H9 (cell line): ENCODE data around the gene MEX3C. TPM values are rescaled to one million over a fixed set of nuclear protein-coding genes. Genes with fewer than 3 reads are reported as not detected.

ENCODE experiments used
- DNase-seq: peaks from one replicate; pipeline ENCODE4 v3.0.0-alpha.2; 2017
- H2AFZ ChIP-seq: one replicate; pipeline ENCODE4 v1.6.1; 2013; ENCODE audit warnings: mild to moderate bottlenecking, low read length, control low read depth, moderate library complexity
- H2AK5ac ChIP-seq: 2 replicates; pipeline ENCODE4 v1.6.1; 2013; ENCODE audit warnings: low read length, control low read depth, mixed read lengths; ENCODE audit not compliant: insufficient read length
- H2BK120ac ChIP-seq: one replicate; pipeline ENCODE4 v1.6.1; 2013; ENCODE audit warnings: low read depth, mild to moderate bottlenecking, low read length, control low read depth, inconsistent platforms; ENCODE audit not compliant: poor library complexity, severe bottlenecking
- H2BK12ac ChIP-seq: 2 replicates; pipeline ENCODE4 v1.6.1; 2013; ENCODE audit warnings: low read length, control low read depth, mixed read lengths, low read depth; ENCODE audit not compliant: insufficient read length
- H2BK15ac ChIP-seq: 2 replicates; pipeline ENCODE4 v1.6.1; 2013; ENCODE audit warnings: low read depth, low read length, control low read depth
- H2BK20ac ChIP-seq: one replicate; pipeline ENCODE4 v1.6.1; 2013; ENCODE audit warnings: low read depth, mild to moderate bottlenecking, low read length, control low read depth, inconsistent platforms; ENCODE audit not compliant: poor library complexity, severe bottlenecking
- H2BK5ac ChIP-seq: 2 replicates; pipeline ENCODE4 v1.6.1; 2013; ENCODE audit warnings: low read length, control low read depth, mixed read lengths; ENCODE audit not compliant: insufficient read length
- H3K14ac ChIP-seq: 2 replicates; pipeline ENCODE4 v1.6.1; 2013; ENCODE audit warnings: low read length, control low read depth; ENCODE audit not compliant: insufficient read depth
- H3K18ac ChIP-seq: 2 replicates; pipeline ENCODE4 v1.6.1; 2013; ENCODE audit warnings: low read depth, mild to moderate bottlenecking, mixed read lengths, low read length, control low read depth; ENCODE audit not compliant: insufficient read length
- H3K23ac ChIP-seq: 2 replicates; pipeline ENCODE4 v1.6.1; 2013; ENCODE audit warnings: low read length, control low read depth, mixed read lengths, low read depth; ENCODE audit not compliant: insufficient read length
- H3K23me2 ChIP-seq: 2 replicates; pipeline ENCODE4 v1.6.1; 2013; ENCODE audit warnings: low read depth, mild to moderate bottlenecking, mixed read lengths, low read length, control low read depth; ENCODE audit not compliant: insufficient read length, poor library complexity, severe bottlenecking
- H3K27ac ChIP-seq: 2 replicates; pipeline ENCODE4 v1.5.1; 2013; ENCODE audit warnings: low read length, control low read depth, mixed read lengths, low read depth; ENCODE audit not compliant: insufficient read length
- H3K27me3 ChIP-seq: 2 replicates; pipeline ENCODE4 v1.6.1; 2013; ENCODE audit warnings: low read length, control low read depth, inconsistent platforms; ENCODE audit not compliant: insufficient read depth
- H3K4ac ChIP-seq: 2 replicates; pipeline ENCODE4 v1.6.1; 2013; ENCODE audit warnings: low read depth, mild to moderate bottlenecking, control low read depth, inconsistent platforms, low read length, moderate library complexity
- H3K4me1 ChIP-seq: 2 replicates; pipeline ENCODE4 v1.6.1; 2013; ENCODE audit warnings: low read length, control low read depth, inconsistent platforms; ENCODE audit not compliant: insufficient read depth
- H3K4me2 ChIP-seq: 2 replicates; pipeline ENCODE4 v1.6.1; 2013; ENCODE audit warnings: low read length, control low read depth, mixed read lengths; ENCODE audit not compliant: insufficient read length, insufficient read depth
- H3K56ac ChIP-seq: 2 replicates; pipeline ENCODE4 v1.6.1; 2013; ENCODE audit warnings: low read depth, mild to moderate bottlenecking, mixed read lengths, low read length, control low read depth; ENCODE audit not compliant: insufficient read length
- H3K79me1 ChIP-seq: 2 replicates; pipeline ENCODE4 v1.6.1; 2013; ENCODE audit warnings: low read depth, mild to moderate bottlenecking, moderate library complexity, low read length, control low read depth, inconsistent platforms; ENCODE audit not compliant: insufficient read depth, poor library complexity, severe bottlenecking
- H3K79me2 ChIP-seq: 2 replicates; pipeline ENCODE4 v1.6.1; 2013; ENCODE audit warnings: low read length, control low read depth, inconsistent platforms; ENCODE audit not compliant: insufficient read depth
- H3K9ac ChIP-seq: 2 replicates; pipeline ENCODE4 v1.6.1; 2013; ENCODE audit warnings: low read length, control low read depth, mixed read lengths; ENCODE audit not compliant: insufficient read length; ENCODE audit errors: extremely low read depth
- H3K9me3 ChIP-seq: one replicate; pipeline ENCODE4 v1.6.1; 2013; ENCODE audit warnings: low read depth, low read length, inconsistent platforms; ENCODE audit not compliant: control insufficient read depth
- H3T11ph ChIP-seq: one replicate; pipeline ENCODE4 v1.6.1; 2013; ENCODE audit warnings: mild to moderate bottlenecking, low read length, control low read depth, inconsistent platforms
- H4K20me1 ChIP-seq: one replicate; pipeline ENCODE4 v1.6.1; 2013; ENCODE audit not compliant: control insufficient read depth, insufficient read length, insufficient read depth
- H4K5ac ChIP-seq: 2 replicates; pipeline ENCODE4 v1.6.1; 2013; ENCODE audit warnings: low read depth, mild to moderate bottlenecking, mixed read lengths, low read length, control low read depth; ENCODE audit not compliant: insufficient read length
- H4K8ac ChIP-seq: replicated peaks from 2 replicates; pipeline ENCODE4 v1.6.1; 2013; ENCODE audit warnings: low read length, control low read depth, mixed read lengths, low read depth; ENCODE audit not compliant: insufficient read length
- H4K91ac ChIP-seq: 2 replicates; pipeline ENCODE4 v1.6.1; 2013; ENCODE audit warnings: low read depth, mild to moderate bottlenecking, moderate library complexity, mixed read lengths, low read length, control low read depth; ENCODE audit not compliant: insufficient read length
- H3K27ac Mint-ChIP-seq, 3 experiments: 2 replicates in 2 of 3; 3 replicates in 1 of 3; pipeline ENCODE4 v1.8.0; 2020 to 2021; ENCODE audit warnings: mixed read lengths in 3 of 3, mild to moderate bottlenecking in 1 of 3, moderate library complexity in 1 of 3
- H3K27me3 Mint-ChIP-seq: 2 replicates; pipeline ENCODE4 v1.8.0; 2021; ENCODE audit warnings: low read depth, mild to moderate bottlenecking, moderate library complexity, mixed read lengths
- H3K36me3 Mint-ChIP-seq, 3 experiments: 2 replicates in 2 of 3; 3 replicates in 1 of 3; pipeline ENCODE4 v1.8.0; 2020 to 2021; ENCODE audit warnings: low read depth in 3 of 3, mixed read lengths in 3 of 3; ENCODE audit not compliant: insufficient read depth in 1 of 3
- H3K4me1 Mint-ChIP-seq, 2 experiments: 2 replicates each; pipeline ENCODE4 v1.8.0; 2020; ENCODE audit warnings: mixed read lengths in 2 of 2
- H3K4me3 Mint-ChIP-seq, 2 experiments: 2 replicates in 1 of 2; 3 replicates in 1 of 2; pipeline ENCODE4 v1.8.0; 2020 to 2021; ENCODE audit warnings: mild to moderate bottlenecking in 2 of 2, mixed read lengths in 2 of 2, moderate library complexity in 1 of 2
- H3K9me3 Mint-ChIP-seq, 2 experiments: 2 replicates in 1 of 2; 3 replicates in 1 of 2; pipeline ENCODE4 v1.8.0; 2020; ENCODE audit warnings: mild to moderate bottlenecking in 2 of 2, mixed read lengths in 2 of 2, moderate library complexity in 1 of 2
- CTCF ChIP-seq: fragments of 200-600 bp; sonication (generic); conservative IDR thresholded peaks from 3 replicates; pipeline ENCODE4 v1.8.0; 2021; ENCODE audit warnings: antibody characterized with exemption, mild to moderate bottlenecking
- WGBS: extraction: QIAGEN DNeasy Blood & Tissue Kit; methylation state at CpG from one replicate; pipeline ENCODE4 v1.1.7; 2013; ENCODE audit warnings: missing lambda C conversion rate, low lambda C conversion rate, mixed read lengths; ENCODE audit not compliant: insufficient read length; ENCODE audit errors: extremely low coverage; 5-methylcytosine and 5-hydroxymethylcytosine counted together
- total RNA-seq: library from RNA; stranded (reverse); gene quantifications from 2 replicates; pipeline ENCODE4 v1.2.1, GENCODE V29; 2021

MEX3C gene
- total RNA-seq, 1 experiment from 2014 or later = 98.1 TPM

GRCh38 chr18:51162617-51163016 is 34.9 kb downstream of the MEX3C start:
- Histone ChIP-seq H3K79me1 (no peaks in the 10 kb centered on the region), H2BK5ac (no peak overlapping the region), H3K9me3 (no peaks in the 10 kb centered on the region), H2BK20ac (no peak overlapping the region), H3K27me3 (no peaks in the 10 kb centered on the region), H3T11ph (no peak overlapping the region), H3K27ac (no peak overlapping the region), H4K20me1 (no peaks in the 10 kb centered on the region), H3K4me2 (no peak overlapping the region), H4K91ac (no peak overlapping the region), H3K56ac (no peak overlapping the region), H2AK5ac (no peak overlapping the region), H2BK15ac (no peak overlapping the region), H3K23ac (no peak overlapping the region), H3K18ac (no peak overlapping the region), H2BK12ac (no peak overlapping the region), H2BK120ac (no peak overlapping the region), H3K23me2 (no peaks in the 10 kb centered on the region), H3K79me2 (no peaks in the 10 kb centered on the region), H3K4ac (no peak overlapping the region), H3K9ac (no peak overlapping the region), H3K14ac (no peak overlapping the region), H4K5ac (no peak overlapping the region), H3K4me1 (peaks cover 11% of the 10 kb centered on the region; the same call in 1 of the 2 replicates), H4K8ac (no peak overlapping the region), H2AFZ (no peak overlapping the region)
- Mint-ChIP-seq H3K36me3 (peaks cover 0 to 2% (median 0%) of the 10 kb centered on the region in 3 experiments; a peak in 2 of 7 replicates), H3K9me3 (no peaks in the 10 kb centered on the region), H3K27me3 (no peaks in the 10 kb centered on the region), H3K4me3 (no peak overlapping the region), H3K4me1 (peaks cover 34 to 40% of the 10 kb centered on the region in 2 experiments), H3K27ac (no peak overlapping the region; a peak in 2 of 7 replicates)
- no peak for TF ChIP-seq CTCF
- no CpG with 5 or more reads among the region's 3 CpGs for WGBS
- no peak for DNase-seq
